Activated CD8-positive, alpha-beta T cell treated with anti-CD3 and anti-CD28 coated beads, Interleukin-2, amount 10 ng/mL, durations not matched to agents 7 days and 5 days (primary cell): ENCODE results near the gene DENND6B. TPM values are rescaled to one million over a fixed set of nuclear protein-coding genes. Genes with fewer than 3 reads are reported as not detected.

Source experiments
- ATAC-seq: fragments of 150-1000 bp; cut with Tn5 transposase; one replicate; pipeline ENCODE4 v1.10.0; 2021; ENCODE audit warnings: moderate library complexity
- CTCF ChIA-PET: fragments of 350-600 bp; sonication (Branson Sonifier 250); formaldehyde crosslinking; loops from one replicate; lab custom pipeline; 2021; ENCODE audit warnings: antibody characterized with exemption; lab: Charles Lee
- POLR2A ChIA-PET: fragments of 350-600 bp; sonication (Branson Sonifier 250); formaldehyde crosslinking; loops from one replicate; lab custom pipeline; 2021; ENCODE audit warnings: antibody characterized with exemption; lab: Charles Lee
- DNase-seq: peaks from one replicate; pipeline ENCODE4 v3.0.0-alpha.2; 2020
- H3K27ac Mint-ChIP-seq: one replicate; pipeline ENCODE4 v1.8.0; 2021; ENCODE audit warnings: mild to moderate bottlenecking, mixed read lengths
- H3K27me3 Mint-ChIP-seq: one replicate; pipeline ENCODE4 v1.8.0; 2021; ENCODE audit warnings: low read depth, mixed read lengths
- H3K36me3 Mint-ChIP-seq: one replicate; pipeline ENCODE4 v1.8.0; 2021; ENCODE audit warnings: low read depth, mixed read lengths
- H3K4me1 Mint-ChIP-seq: one replicate; pipeline ENCODE4 v1.8.0; 2021; ENCODE audit warnings: low read depth, mixed read lengths
- H3K4me3 Mint-ChIP-seq: one replicate; pipeline ENCODE4 v1.8.0; 2021; ENCODE audit warnings: mild to moderate bottlenecking, mixed read lengths
- H3K9me3 Mint-ChIP-seq: one replicate; pipeline ENCODE4 v1.8.0; 2022; ENCODE audit warnings: mixed read lengths; ENCODE audit not compliant: insufficient read depth
- total RNA-seq, 2 experiments: library from RNA; stranded (reverse); gene quantifications; one replicate each; pipeline ENCODE4 v1.2.3, GENCODE V29; 2021

The DENND6B gene
- total RNA-seq, 2 experiments from 2014 or later, result 6.0 to 7.0 TPM

GRCh38 chr22:50289942-50290630 is 36.7 kb downstream of the DENND6B start:
- ChIA-PET CTCF (interaction anchor here (1.0 kb wide), 1 partner anchor 14 kb away, joined by 3 read pairs; no protein-coding TSS in a partner anchor), POLR2A (interaction anchor here (0.8 to 1.4 kb wide), 2 partner anchors 14 to 17 kb away, joined by 3 read pairs; partner anchors contain the start of gene PLXNB2)
- Mint-ChIP-seq H3K9me3 (no peaks in the 10 kb centered on the region), H3K4me3 (no peak overlapping the region), H3K27ac (no peak overlapping the region), H3K36me3 (peaks cover 3% of the 10 kb centered on the region), H3K4me1 (peaks cover 25% of the 10 kb centered on the region), H3K27me3 (no peaks in the 10 kb centered on the region)
- DNase-seq (no peak), ATAC-seq (no peak)

- DNase-seq (no peak), ATAC-seq (no peak)
- H3K4me3 Mint-ChIP-seq, result no peak overlapping the region
- POLR2A ChIA-PET, result no interaction called here
- no peaks in the 10 kb centered on the region for H3K9me3 Mint-ChIP-seq
- peaks cover 23% of the 10 kb centered on the region for H3K4me1 Mint-ChIP-seq
- H3K27ac Mint-ChIP-seq, result no peak overlapping the region
- H3K36me3 Mint-ChIP-seq, result peaks cover 7% of the 10 kb centered on the region
- H3K27me3 Mint-ChIP-seq, result no peaks in the 10 kb centered on the region
- CTCF ChIA-PET, result interaction anchor here (1.0 kb wide), 1 partner anchor 13 kb away, joined by 3 read pairs; no protein-coding TSS in a partner anchor
Observed at GRCh38 chr22:50289151-50289941, 37.5 kb downstream of the DENND6B start.

GRCh38 chr22:50287731-50288130 is 39.1 kb downstream of the DENND6B start:
- POLR2A ChIA-PET, result no interaction called here
- Mint-ChIP-seq H3K27ac (no peak overlapping the region), H3K9me3 (no peaks in the 10 kb centered on the region), H3K4me1 (peaks cover 13% of the 10 kb centered on the region), H3K27me3 (no peaks in the 10 kb centered on the region), H3K36me3 (peaks cover 7% of the 10 kb centered on the region), H3K4me3 (no peak overlapping the region)
- no peak for ATAC-seq
- no peak for DNase-seq
- CTCF ChIA-PET, result no interaction called here

GRCh38 chr22:50286701-50287318 is 40.0 kb downstream of the DENND6B start:
- no peaks in the 10 kb centered on the region for H3K9me3 Mint-ChIP-seq
- DNase-seq, result no peak
- no peak overlapping the region for H3K27ac Mint-ChIP-seq
- ChIA-PET CTCF (no interaction called here), POLR2A (no interaction called here)
- ATAC-seq, result no peak
- no peak overlapping the region for H3K4me3 Mint-ChIP-seq
- peaks cover 4% of the 10 kb centered on the region for H3K4me1 Mint-ChIP-seq
- H3K36me3 Mint-ChIP-seq, result peaks cover 4% of the 10 kb centered on the region
- H3K27me3 Mint-ChIP-seq, result no peaks in the 10 kb centered on the region

GRCh38 chr22:50286275-50286674 is 40.5 kb downstream of the DENND6B start:
- CTCF ChIA-PET, result no interaction called here
- POLR2A ChIA-PET, result no interaction called here
- Mint-ChIP-seq H3K27ac (no peak overlapping the region), H3K4me1 (no peaks in the 10 kb centered on the region), H3K4me3 (no peak overlapping the region), H3K27me3 (no peaks in the 10 kb centered on the region), H3K9me3 (no peaks in the 10 kb centered on the region), H3K36me3 (peaks cover 4% of the 10 kb centered on the region)
- DNase-seq, result no peak
- no peak for ATAC-seq

- no peak overlapping the region for H3K4me3 Mint-ChIP-seq
- no peaks in the 10 kb centered on the region for H3K27me3 Mint-ChIP-seq
- no peak for ATAC-seq
- no peak for DNase-seq
- CTCF ChIA-PET, result no interaction called here
- POLR2A ChIA-PET, result no interaction called here
- no peaks in the 10 kb centered on the region for H3K4me1 Mint-ChIP-seq
- H3K36me3 Mint-ChIP-seq, result peaks cover 5% of the 10 kb centered on the region
- H3K27ac Mint-ChIP-seq, result no peak overlapping the region
- H3K9me3 Mint-ChIP-seq, result no peaks in the 10 kb centered on the region
Observed at GRCh38 chr22:50285568-50286229, 41.1 kb downstream of the DENND6B start.

GRCh38 chr22:50284479-50284878 is 42.3 kb downstream of the DENND6B start:
- no peak overlapping the region for H3K4me3 Mint-ChIP-seq
- H3K9me3 Mint-ChIP-seq, result no peaks in the 10 kb centered on the region
- POLR2A ChIA-PET, result no interaction called here
- CTCF ChIA-PET, result no interaction called here
- no peak for DNase-seq
- H3K4me1 Mint-ChIP-seq, result no peaks in the 10 kb centered on the region
- ATAC-seq, result no peak
- H3K27ac Mint-ChIP-seq, result no peak overlapping the region
- H3K27me3 Mint-ChIP-seq, result no peaks in the 10 kb centered on the region
- peaks cover 7% of the 10 kb centered on the region for H3K36me3 Mint-ChIP-seq

- no peak for DNase-seq
- no peaks in the 10 kb centered on the region for H3K9me3 Mint-ChIP-seq
- CTCF ChIA-PET, result no interaction called here
- H3K36me3 Mint-ChIP-seq, result peaks cover 9% of the 10 kb centered on the region
- POLR2A ChIA-PET, result no interaction called here
- H3K27me3 Mint-ChIP-seq, result no peaks in the 10 kb centered on the region
- ATAC-seq, result no peak
- H3K4me1 Mint-ChIP-seq, result no peaks in the 10 kb centered on the region
- H3K27ac Mint-ChIP-seq, result no peak overlapping the region
- H3K4me3 Mint-ChIP-seq, result no peak overlapping the region
Observed at GRCh38 chr22:50283821-50284220, 43.0 kb downstream of the DENND6B start.

GRCh38 chr22:50282361-50283155 is 44.3 kb downstream of the DENND6B start:
- Mint-ChIP-seq H3K27ac (no peak overlapping the region), H3K27me3 (no peaks in the 10 kb centered on the region), H3K36me3 (peaks cover 12% of the 10 kb centered on the region), H3K4me1 (no peaks in the 10 kb centered on the region), H3K9me3 (no peaks in the 10 kb centered on the region), H3K4me3 (no peak overlapping the region)
- POLR2A ChIA-PET, result no interaction called here
- ATAC-seq (no peak), DNase-seq (no peak)
- CTCF ChIA-PET, result no interaction called here

- DNase-seq (no peak), ATAC-seq (no peak)
- H3K4me1 Mint-ChIP-seq, result no peaks in the 10 kb centered on the region
- no peaks in the 10 kb centered on the region for H3K9me3 Mint-ChIP-seq
- H3K27ac Mint-ChIP-seq, result no peak overlapping the region
- CTCF ChIA-PET, result no interaction called here
- H3K4me3 Mint-ChIP-seq, result no peak overlapping the region
- H3K36me3 Mint-ChIP-seq, result peaks cover 15% of the 10 kb centered on the region
- H3K27me3 Mint-ChIP-seq, result no peaks in the 10 kb centered on the region
- POLR2A ChIA-PET, result no interaction called here
Observed at GRCh38 chr22:50281957-50282356, 44.9 kb downstream of the DENND6B start.

GRCh38 chr22:50281384-50281760 is 45.4 kb downstream of the DENND6B start:
- ATAC-seq (no peak), DNase-seq (no peak)
- ChIA-PET CTCF (no interaction called here), POLR2A (no interaction called here)
- no peaks in the 10 kb centered on the region for H3K4me1 Mint-ChIP-seq
- no peaks in the 10 kb centered on the region for H3K9me3 Mint-ChIP-seq
- peaks cover 18% of the 10 kb centered on the region for H3K36me3 Mint-ChIP-seq
- H3K4me3 Mint-ChIP-seq, result no peak overlapping the region
- no peaks in the 10 kb centered on the region for H3K27me3 Mint-ChIP-seq
- no peak overlapping the region for H3K27ac Mint-ChIP-seq
